Effector CD4-positive, alpha-beta T cell (primary cell): ENCODE results near the gene POU3F4. TPM values are rescaled to one million over a fixed set of nuclear protein-coding genes. Genes with fewer than 3 reads are reported as not detected.

Experiments
- DNase-seq: peaks from one replicate; pipeline ENCODE4 v3.0.0-alpha.2; 2020
- total RNA-seq: gene quantifications from one replicate; lab custom pipeline; 2026; lab: John Stamatoyannopoulos, UW

The POU3F4 gene
- total RNA-seq: not detected

DNA sequence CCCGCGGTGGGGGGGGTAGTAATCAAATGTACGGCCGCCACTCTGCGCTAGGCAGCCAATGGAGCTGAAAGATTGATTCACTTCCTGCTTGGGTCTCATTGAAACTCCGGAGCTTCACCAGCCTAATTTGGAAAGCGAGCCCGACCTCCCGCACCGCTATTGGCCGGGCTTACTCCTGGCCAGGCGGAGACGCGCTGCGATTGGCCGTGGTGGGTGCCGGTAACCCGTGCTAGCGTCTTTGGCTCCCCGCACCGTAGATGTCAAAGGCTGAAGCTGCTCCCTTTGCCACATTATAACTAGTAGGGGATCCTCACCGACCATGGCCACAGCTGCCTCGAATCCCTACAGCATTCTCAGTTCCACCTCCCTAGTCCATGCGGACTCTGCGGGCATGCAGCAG lies at the start of gene POU3F4:
TSS of gene POU3F4 (plus strand) at position 285 of the 400 bp plus-strand sequence. CDS start at position 320, 35 bp downstream.
- no peak for DNase-seq

DNA sequence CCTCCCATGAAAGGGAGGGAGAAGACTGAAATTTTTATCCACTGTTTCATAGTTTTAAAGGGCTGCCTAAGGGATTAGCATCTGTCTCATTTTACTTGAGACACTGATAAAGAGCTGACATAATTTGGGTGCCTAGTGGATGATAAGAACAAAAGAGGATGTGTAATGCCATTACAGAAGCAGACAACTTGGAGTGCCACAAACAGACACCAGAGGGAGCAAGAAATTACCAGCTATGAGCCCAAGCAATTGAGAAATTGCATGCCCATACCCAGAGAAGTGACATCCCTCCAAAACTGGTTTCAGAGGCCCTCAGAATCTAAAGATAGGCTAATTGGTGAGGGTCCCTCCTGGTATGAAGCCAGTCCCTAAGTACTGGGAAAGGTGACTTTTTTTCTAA lies 38.5 kb upstream of the POU3F4 start:
- DNase-seq: no peak

DNA sequence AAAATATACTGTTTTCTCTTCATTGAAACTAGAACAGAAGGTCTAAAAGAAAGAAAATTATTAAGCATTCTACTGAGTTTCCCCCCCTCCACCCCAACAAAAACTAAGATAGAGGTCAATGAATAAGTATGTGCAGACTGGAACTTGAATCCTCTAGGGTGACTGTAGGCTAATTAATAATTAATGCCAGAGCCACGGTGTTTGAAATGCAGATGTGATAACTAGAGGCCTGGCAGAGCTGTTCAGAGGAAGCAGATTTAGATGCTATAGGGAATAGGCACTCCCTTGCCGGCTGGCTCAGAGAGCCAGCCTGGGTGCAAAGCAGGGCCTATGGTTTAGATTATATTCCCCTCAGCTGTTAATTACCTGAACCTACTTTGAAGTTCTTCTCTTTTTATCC lies 12.2 kb upstream of the POU3F4 start:
- DNase-seq: no peak

DNA sequence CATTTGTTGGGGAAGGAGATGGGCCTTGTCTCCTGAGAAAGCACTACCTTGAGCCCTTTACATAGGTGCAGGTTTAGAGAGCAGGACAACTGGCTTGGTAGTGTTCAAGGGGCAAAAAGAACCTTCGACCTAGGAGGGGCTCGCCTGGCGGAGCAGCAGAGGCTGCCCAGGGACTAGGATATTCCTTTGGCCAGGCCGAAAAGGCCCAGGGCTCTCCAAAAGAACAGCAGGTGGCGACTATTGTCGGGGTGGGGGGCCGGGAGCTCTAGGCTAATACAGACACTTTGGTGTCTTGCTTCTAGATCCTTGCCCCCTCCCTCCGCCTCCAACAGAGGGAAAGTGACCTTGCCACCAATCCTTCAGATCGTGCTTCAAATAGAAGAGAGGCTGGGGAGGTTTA lies 7.1 kb upstream of the POU3F4 start:
- DNase-seq: no peak

DNA sequence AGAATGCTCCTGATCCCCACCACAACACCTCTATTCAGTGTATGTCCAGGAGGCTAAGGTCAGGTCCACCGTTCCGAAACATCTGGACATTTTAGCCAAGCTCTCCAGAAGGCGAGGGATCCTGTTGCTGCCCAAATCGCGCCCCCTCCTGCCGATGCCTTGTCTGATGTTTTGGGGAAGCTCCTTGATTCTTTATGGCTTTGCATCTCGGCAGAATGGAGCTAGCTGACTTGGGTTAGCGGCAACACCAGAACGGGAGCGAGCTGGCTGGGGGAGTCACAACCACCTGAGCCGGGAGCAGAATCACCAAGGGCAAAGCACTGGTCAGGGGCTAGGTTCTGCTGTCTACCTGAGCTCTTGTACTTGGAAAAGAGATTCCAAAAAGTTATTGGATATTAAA lies 6.6 kb upstream of the POU3F4 start:
- no peak for DNase-seq

DNA sequence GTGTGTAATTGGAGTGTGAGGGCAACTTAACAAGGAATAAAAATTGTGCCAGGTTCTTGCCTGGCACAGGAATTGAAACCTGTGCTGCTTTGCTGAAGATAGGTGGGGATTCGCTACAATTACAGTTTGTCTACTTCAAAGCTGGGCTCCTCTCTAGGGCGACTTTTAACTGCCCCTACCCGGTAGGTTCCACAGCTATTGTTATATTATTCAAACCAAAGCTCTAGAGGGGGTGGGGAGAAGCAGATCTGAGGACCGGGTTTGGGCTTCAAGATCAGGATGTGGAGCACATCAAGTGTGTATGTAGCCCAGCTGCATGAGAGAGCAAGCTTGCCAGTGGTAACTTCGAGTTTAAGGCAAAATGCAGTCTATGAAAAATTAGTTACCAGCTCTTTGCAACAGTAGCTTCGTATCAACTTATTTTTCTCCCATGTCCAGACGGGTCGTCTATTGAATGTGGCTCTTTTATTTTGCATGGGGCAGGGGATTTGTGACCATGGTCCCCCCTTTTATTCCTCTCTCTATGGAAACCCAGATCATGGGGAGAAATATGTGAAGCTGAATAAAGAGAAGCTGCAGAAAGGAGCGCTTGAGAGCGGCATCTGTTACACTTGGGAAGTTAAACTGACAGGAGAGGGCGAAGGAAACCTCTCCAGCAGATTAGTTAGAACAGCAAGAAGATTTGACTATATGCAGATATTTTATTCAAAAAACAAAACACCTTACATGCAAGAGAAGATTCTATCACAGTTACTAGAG lies 3.2 kb upstream of the POU3F4 start:
- DNase-seq: no peak

DNA sequence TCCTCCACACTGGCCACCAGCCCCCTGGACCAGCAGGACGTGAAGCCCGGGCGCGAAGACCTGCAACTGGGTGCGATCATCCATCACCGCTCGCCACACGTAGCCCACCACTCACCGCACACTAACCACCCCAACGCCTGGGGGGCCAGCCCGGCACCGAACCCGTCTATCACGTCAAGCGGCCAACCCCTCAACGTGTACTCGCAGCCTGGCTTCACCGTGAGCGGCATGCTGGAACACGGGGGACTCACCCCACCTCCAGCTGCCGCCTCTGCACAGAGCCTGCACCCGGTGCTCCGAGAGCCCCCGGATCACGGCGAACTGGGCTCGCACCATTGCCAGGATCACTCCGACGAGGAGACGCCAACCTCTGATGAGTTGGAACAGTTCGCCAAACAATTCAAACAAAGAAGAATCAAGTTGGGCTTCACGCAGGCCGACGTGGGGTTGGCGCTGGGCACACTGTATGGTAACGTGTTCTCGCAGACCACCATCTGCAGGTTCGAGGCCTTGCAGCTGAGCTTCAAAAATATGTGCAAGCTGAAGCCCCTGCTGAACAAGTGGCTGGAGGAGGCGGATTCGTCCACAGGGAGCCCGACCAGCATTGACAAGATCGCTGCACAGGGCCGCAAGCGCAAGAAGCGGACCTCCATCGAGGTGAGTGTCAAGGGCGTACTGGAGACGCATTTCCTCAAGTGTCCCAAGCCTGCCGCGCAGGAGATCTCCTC lies 600 bp downstream of the POU3F4 start:
- no peak for DNase-seq

DNA sequence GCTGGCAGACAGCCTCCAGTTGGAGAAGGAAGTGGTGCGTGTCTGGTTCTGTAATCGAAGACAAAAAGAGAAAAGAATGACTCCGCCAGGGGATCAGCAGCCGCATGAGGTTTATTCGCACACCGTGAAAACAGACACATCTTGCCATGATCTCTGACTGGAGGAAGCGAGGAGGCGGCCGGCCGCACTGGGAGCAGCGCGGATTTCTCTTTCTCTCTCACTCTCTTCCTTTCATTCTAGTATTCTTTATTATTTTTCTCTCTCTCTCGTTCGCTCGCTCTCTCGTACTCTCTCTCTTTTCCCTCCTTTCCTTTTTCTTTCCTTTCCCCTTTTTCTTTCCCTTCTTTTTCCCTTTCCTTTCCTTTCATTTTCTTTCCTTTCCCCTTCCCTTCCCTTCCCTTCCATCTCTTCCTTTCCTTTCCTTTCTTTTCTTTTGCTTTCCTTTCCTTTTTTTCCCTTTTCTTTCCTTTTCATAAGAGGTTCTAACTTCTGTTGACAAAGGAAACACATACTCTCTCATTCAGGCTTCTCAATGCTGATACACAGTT lies 1.2 kb downstream of the POU3F4 start:
- DNase-seq: no peak

DNA sequence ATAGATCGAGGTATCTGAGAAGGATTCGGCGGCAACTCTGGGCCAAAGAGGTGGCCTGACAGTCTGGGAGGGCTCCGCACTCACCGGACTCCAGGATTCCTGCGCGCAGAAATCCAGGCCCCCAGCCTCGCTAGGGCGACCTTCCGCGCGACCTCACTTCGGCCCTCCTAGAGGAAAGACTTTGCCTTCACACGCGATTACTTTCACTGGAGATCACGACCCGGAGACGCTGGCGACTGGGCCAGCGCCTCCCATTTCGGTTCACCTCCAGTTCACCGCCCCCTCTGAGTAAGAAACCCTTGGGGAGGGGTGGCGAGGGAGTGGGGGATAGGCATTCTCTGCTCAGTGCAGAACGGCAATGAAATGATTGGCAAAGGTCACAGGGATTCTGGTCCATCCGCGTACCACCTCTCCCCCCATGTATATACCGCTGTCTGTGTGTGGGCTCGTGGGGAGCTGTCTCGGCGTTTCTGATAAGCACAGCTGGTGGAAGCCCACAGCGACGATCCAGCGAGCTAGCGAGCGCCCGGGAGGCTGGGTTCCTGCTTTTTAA lies 2.5 kb downstream of the POU3F4 start:
- DNase-seq: no peak

DNA sequence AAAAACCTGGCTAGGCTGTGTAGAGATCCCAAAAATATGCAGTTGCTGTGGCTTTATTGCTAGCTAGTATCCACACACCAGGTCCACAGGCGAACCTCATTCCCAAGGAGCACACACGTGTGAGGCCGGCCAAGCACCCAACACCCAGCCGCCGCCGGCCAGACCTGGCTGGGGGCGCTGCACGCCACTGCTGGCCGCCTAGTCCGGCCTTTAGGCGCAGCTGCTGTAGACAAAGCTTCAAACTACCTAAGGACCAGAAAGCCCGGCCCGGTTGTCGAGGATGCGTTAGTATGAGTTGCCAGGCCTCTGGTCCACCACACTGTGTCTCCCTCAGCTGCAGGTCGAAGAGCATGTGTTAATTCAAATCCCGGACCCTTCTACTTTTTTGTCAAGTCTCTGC lies 3.1 kb downstream of the POU3F4 start:
- DNase-seq: no peak

DNA sequence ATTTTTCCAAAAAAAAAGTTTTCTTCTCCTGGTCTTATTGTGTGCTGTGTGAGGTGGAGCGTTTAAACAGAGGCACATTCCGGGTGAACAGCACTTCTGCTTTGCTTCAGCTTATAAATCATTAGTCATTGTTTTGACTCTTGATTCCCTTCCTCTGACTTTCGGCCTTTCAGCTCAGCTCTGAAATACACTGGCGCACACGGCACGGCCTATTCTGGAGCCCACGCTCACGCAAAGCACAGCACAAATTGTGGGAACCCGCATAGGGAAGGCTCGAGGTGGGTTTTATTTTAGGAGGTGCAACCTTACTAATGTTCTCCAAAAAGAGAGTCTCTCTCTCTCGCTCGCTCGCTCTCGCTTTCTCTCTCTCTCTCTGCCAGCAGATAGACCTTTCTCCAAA lies 4.0 kb downstream of the POU3F4 start:
- no peak for DNase-seq

DNA sequence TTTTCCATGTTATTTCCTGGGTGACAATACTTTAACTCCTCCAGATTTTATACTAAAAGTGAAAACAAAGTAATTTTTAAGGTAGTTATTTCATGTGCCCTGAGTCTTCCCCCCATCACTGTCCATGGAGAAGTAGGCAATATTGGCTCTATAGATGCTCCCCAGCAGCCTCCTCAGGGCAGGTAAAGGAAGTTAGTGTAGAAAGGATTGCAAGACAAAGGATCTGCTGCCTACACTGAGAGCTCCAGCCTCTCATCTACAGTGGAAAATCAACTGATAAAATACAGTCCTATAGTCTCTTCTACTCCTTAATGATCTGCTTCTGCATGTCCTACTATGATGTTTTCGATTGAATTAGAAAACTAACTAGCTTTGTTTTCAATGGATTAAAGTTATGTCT lies 8.5 kb downstream of the POU3F4 start:
- no peak for DNase-seq

DNA sequence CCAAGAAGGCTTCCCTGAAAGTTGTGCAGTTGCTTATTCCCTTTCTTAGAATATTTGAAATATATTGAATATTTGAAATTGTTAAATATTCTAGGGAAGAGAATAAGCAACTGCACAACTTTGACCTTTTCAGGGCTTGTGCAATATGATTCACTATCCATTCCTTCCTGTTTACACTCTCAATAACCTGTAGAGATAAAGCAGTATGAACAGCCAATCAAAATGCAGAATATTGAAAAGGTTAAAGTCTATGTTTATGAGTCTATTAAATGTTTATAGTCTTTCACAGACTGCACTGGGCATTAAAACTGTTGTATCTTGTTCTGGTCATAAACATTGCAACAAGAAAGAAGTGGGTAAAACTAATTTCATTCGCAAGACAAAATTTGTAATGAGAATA lies 13.8 kb downstream of the POU3F4 start:
- no peak for DNase-seq

DNA sequence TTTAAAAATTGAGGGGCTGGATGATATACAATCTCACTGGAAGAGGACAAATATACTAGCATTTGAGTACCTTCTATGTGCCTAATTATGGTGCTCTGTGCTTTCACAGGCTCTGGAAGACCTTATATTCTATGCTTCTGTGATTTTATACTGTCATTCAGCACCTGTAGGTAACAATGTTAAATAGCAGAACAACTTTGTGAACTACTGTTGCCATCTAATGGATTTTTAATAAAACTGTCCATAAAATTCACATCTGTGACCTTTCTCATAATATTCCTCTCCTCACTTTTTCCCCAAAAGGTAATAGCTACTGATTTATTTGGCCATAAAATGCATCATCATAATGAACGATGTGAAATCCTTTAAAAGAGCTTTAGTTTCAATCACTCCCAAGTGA lies 21.9 kb downstream of the POU3F4 start:
- DNase-seq: no peak

DNA sequence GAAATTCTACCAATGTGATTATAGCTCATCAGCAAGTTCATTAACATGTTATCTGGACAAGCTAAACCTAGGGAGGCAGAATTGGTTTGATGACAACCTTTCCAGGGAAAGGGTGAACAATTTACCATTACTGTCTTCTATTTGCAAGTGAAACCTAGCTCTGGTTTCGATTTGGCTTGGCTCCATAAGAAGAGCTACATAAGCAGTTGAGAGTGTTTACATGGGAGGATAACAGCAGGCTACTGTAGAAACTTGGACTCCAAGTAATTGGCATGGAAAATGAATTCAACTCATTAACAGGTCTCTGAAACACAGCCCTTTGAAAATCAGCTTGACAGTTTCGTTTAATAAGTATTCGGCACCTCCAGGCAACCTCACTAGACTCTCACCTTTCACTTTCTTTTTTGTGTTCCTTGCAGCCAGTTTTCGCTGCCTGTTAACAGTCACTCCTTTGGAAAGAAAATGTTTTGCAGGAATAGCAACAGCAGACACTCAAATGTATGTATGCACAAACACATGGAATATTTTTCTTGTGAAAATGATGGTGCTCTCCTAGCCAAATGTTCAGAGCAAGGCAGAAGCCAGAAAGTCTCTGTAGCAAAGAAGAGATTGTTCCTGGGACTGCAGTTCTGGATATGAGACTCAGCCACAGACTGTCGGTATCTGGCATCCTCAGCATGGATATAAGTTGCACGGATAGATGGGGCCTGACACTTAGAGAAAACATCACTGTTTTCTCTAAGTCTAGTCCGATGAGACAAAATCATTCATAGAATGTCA lies 27.5 kb downstream of the POU3F4 start:
- DNase-seq: no peak
